HEK293T (cell line): ENCODE data around the gene MTMR6.

Experiments
- ARNT ChIP-seq: fragments of 450-650 bp; IDR thresholded peaks from 2 replicates; pipeline ENCODE4 v1.6.1; 2017; ENCODE audit warnings: mild to moderate bottlenecking
- BHLHE40 ChIP-seq: fragments of 450-650 bp; IDR thresholded peaks from 2 replicates; pipeline ENCODE4 v1.6.1; 2016; ENCODE audit warnings: mild to moderate bottlenecking, moderate library complexity, borderline replicate concordance
- CTBP1 ChIP-seq: fragments of 450-650 bp; IDR thresholded peaks from 2 replicates; pipeline ENCODE4 v1.6.1; 2016; ENCODE audit warnings: borderline replicate concordance
- FOXA1 ChIP-seq: fragments of 450-650 bp; IDR thresholded peaks from 2 replicates; pipeline ENCODE4 v1.6.1; 2016; ENCODE audit warnings: mild to moderate bottlenecking
- FOXM1 ChIP-seq: fragments of 450-650 bp; IDR thresholded peaks from 2 replicates; pipeline ENCODE4 v1.6.1; 2017; ENCODE audit warnings: mild to moderate bottlenecking, borderline replicate concordance
- SP1 ChIP-seq: fragments of 450-650 bp; IDR thresholded peaks from 2 replicates; pipeline ENCODE4 v1.6.1; 2017
- TARDBP ChIP-seq: fragments of 450-650 bp; IDR thresholded peaks from 2 replicates; pipeline ENCODE4 v1.6.1; 2016

- TF ChIP-seq ARNT (no peak), SP1 (no peak), CTBP1 (no peak), FOXM1 (no peak), BHLHE40 (no peak), FOXA1 (no peak), TARDBP (no peak)
Measured at GRCh38 chr13:25252752-25253151, 34.5 kb downstream of the MTMR6 start.
